CD4-positive, alpha-beta T cell (primary cell): ENCODE results near the gene PSMB10. TPM values are rescaled to one million over a fixed set of nuclear protein-coding genes. Genes with fewer than 3 reads are reported as not detected.
A peak's percentile ranks its signal among the peaks of the same experiment; 100 is the strongest.

Experiments used
- ATAC-seq: fragments of 200-7000 bp; cut with Tn5 transposase; one replicate; pipeline ENCODE4 v1.10.0; 2022; ENCODE audit warnings: mild to moderate bottlenecking; ENCODE audit not compliant: poor library complexity
- CTCF ChIA-PET: fragments of 350-600 bp; sonication (Branson Sonifier 250); formaldehyde crosslinking; loops from one replicate; lab custom pipeline; 2021; ENCODE audit warnings: antibody characterized with exemption, inconsistent platforms; lab: Charles Lee
- POLR2A ChIA-PET: fragments of 350-600 bp; sonication (Branson Sonifier 250); formaldehyde crosslinking; loops from one replicate; lab custom pipeline; 2021; ENCODE audit warnings: antibody characterized with exemption, inconsistent platforms; lab: Charles Lee
- DNase-seq, 14 experiments: peaks; one replicate each; pipeline ENCODE4 v3.0.0-alpha.2; 2013 to 2020; ENCODE audit warnings: mixed read lengths in 2 of 14
- H3K27ac ChIP-seq, 2 donors: one replicate each; pipeline versions ENCODE4 v1.5.1 to v1.7.0; 2013; ENCODE audit warnings: low read length in 2 of 2, low read depth in 1 of 2, mild to moderate bottlenecking in 1 of 2
- H3K27me3 ChIP-seq, 2 experiments: 1 replicate in 1 of 2; 2 replicates in 1 of 2; pipeline versions ENCODE4 v1.6.1 to v1.7.0; 2013; ENCODE audit warnings: low read length in 2 of 2, control low read depth in 1 of 2, mild to moderate bottlenecking in 1 of 2, moderate library complexity in 1 of 2; ENCODE audit not compliant: insufficient read depth in 2 of 2, control insufficient read depth in 1 of 2
- H3K36me3 ChIP-seq: one replicate; pipeline ENCODE4 v1.6.1; 2013; ENCODE audit warnings: low read length, control low read depth; ENCODE audit not compliant: insufficient read depth
- H3K4me1 ChIP-seq: one replicate; pipeline ENCODE4 v1.6.1; 2013; ENCODE audit warnings: low read length, control low read depth; ENCODE audit not compliant: insufficient read depth
- H3K4me3 ChIP-seq: one replicate; pipeline ENCODE4 v1.5.1; 2013; ENCODE audit warnings: mild to moderate bottlenecking, low read length, moderate library complexity
- H3K9me3 ChIP-seq, 2 experiments: 1 replicate in 1 of 2; 2 replicates in 1 of 2; pipeline versions ENCODE4 v1.6.1 to v1.7.0; 2013; ENCODE audit warnings: low read length in 2 of 2, mild to moderate bottlenecking in 2 of 2, control low read depth in 1 of 2, moderate library complexity in 1 of 2; ENCODE audit not compliant: control insufficient read depth in 1 of 2, insufficient read depth in 1 of 2
- H3K27ac Mint-ChIP-seq: one replicate; pipeline ENCODE4 v1.8.0; 2020; ENCODE audit warnings: mixed read lengths
- H3K27me3 Mint-ChIP-seq: one replicate; pipeline ENCODE4 v1.8.0; 2021; ENCODE audit warnings: mixed read lengths
- H3K36me3 Mint-ChIP-seq: one replicate; pipeline ENCODE4 v1.8.0; 2021; ENCODE audit warnings: low read depth, mixed read lengths
- H3K4me1 Mint-ChIP-seq: one replicate; pipeline ENCODE4 v1.8.0; 2021; ENCODE audit warnings: low read depth, mixed read lengths
- H3K4me3 Mint-ChIP-seq: one replicate; pipeline ENCODE4 v1.8.0; 2020; ENCODE audit warnings: mild to moderate bottlenecking, mixed read lengths
- H3K9me3 Mint-ChIP-seq: one replicate; pipeline ENCODE4 v1.8.0; 2020; ENCODE audit warnings: mixed read lengths
- intact Hi-C, 2 experiments: fragments of 100-400 bp; cut with DNase I in 1 of 2; cut with micrococcal nuclease in 1 of 2; formaldehyde crosslinking; loops; one replicate each; pipeline versions ENCODE4 v1.15.1 to v1.9.0; 2023 to 2025; cut with DNase I, micrococcal nuclease
- total RNA-seq, 174 experiments: library from RNA in 2 of 174; stranded (reverse) in 2 of 174; gene quantifications; one replicate each; pipeline ENCODE4 v1.2.3 and lab custom pipeline; 2021 to 2026
- TF ChIP-seq, protein P1 (sequence below): fragments of 200-600 bp; IDR thresholded peaks from one replicate; pipeline ENCODE4 v1.8.0; 2022; ENCODE audit warnings: antibody characterized with exemption, mild to moderate bottlenecking

PSMB10 gene
- total RNA-seq, 2 experiments from 2014 or later: 68.7 to 71.6 TPM

DNA sequence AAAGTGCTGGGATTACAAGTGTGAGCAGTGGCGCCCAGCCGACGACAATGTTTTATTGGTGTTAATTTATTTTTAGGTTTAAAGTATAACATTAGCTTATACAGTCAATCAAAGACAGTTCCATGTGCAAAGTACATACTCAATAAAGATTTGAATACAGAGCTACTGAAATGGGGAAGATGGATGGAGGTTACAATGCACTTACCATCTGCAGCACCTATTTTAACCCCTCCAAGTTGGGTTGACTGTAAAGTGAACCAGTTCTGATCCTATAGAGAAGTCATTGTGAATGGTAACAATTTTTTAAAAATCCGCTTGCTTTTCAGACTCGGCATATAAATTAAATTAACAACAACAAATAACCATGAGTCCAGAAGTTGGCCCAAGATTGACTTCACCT, 44.3 kb downstream of the PSMB10 start:
- H3K36me3 ChIP-seq: no peaks in the 10 kb centered on the region
- TF ChIP-seq, protein P1, sequence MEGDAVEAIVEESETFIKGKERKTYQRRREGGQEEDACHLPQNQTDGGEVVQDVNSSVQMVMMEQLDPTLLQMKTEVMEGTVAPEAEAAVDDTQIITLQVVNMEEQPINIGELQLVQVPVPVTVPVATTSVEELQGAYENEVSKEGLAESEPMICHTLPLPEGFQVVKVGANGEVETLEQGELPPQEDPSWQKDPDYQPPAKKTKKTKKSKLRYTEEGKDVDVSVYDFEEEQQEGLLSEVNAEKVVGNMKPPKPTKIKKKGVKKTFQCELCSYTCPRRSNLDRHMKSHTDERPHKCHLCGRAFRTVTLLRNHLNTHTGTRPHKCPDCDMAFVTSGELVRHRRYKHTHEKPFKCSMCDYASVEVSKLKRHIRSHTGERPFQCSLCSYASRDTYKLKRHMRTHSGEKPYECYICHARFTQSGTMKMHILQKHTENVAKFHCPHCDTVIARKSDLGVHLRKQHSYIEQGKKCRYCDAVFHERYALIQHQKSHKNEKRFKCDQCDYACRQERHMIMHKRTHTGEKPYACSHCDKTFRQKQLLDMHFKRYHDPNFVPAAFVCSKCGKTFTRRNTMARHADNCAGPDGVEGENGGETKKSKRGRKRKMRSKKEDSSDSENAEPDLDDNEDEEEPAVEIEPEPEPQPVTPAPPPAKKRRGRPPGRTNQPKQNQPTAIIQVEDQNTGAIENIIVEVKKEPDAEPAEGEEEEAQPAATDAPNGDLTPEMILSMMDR: no peak
- H3K4me1 ChIP-seq: peaks cover 29% of the 10 kb centered on the region
- intact Hi-C loops: loop anchor here (2.0 to 5.0 kb wide), 5 partner anchors 20 to 50 kb away; partner anchors contain the start of genes CENPT (in 1 of the 2), EDC4 (in 1 of the 2), NUTF2 (in 1 of the 2) and PSMB10 (in 1 of the 2)
- POLR2A ChIA-PET: interaction anchor here (0.7 to 2.2 kb wide), 13 partner anchors 9 to 192 kb away, joined by 3 to 16 read pairs (median 4); partner anchors contain the start of genes NFATC3, PSMB10, RANBP10 and TSNAXIP1
- H3K27me3 ChIP-seq: no peaks in the 10 kb centered on the region
- H3K4me1 Mint-ChIP-seq: peaks cover 34% of the 10 kb centered on the region
- peaks cover 15% of the 10 kb centered on the region for H3K36me3 Mint-ChIP-seq
- ATAC-seq (no peak), DNase-seq (no peak)
- H3K9me3 ChIP-seq: no peaks in the 10 kb centered on the region
- peak overlapping the region; percentile 93 for H3K4me3 Mint-ChIP-seq
- H3K27ac Mint-ChIP-seq: peak overlapping the region; percentile 94
- H3K27me3 Mint-ChIP-seq: no peaks in the 10 kb centered on the region
- peak overlapping the region; percentile 83 for H3K4me3 ChIP-seq
- H3K9me3 Mint-ChIP-seq: no peaks in the 10 kb centered on the region
- CTCF ChIA-PET: interaction anchor here (0.9 to 1.7 kb wide), 2 partner anchors 9 to 76 kb away, joined by 4 to 10 read pairs; no protein-coding TSS in a partner anchor
- H3K27ac ChIP-seq: peak overlapping the region in 1 of 2 donors; percentile 13

DNA sequence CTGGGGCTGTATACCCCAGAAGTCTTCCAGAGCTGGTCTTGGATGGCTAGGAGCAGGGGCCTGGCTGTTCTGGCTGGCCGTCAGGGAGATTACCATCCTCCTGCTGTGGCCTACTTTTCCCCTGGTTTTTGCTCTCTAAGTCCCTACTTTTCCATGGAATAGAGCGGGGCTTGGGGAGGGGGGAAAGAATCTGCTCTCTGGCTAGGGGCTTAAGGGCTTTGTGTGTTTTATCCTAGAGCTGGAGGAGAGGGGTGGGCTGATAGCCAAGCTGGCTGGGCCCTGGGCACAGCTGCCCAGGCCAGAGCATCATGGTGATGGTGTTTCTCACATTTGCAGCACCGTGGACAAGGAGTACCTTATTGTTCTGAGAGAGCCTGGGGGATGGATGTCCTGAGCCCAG, 48.3 kb downstream of the PSMB10 start:
- Histone ChIP-seq H3K27ac (no peak overlapping the region), H3K36me3 (peaks cover 28% of the 10 kb centered on the region), H3K4me3 (no peak overlapping the region), H3K4me1 (peaks cover under 1% of the 10 kb centered on the region), H3K27me3 (no peaks in the 10 kb centered on the region), H3K9me3 (no peaks in the 10 kb centered on the region)
- CTCF ChIA-PET: interaction anchor here (1.0 to 2.4 kb wide), 2 partner anchors 72 kb away, joined by 4 to 6 read pairs; no protein-coding TSS in a partner anchor
- intact Hi-C loops: no loop called here
- DNase-seq: no peak
- Mint-ChIP-seq H3K36me3 (peaks cover 34% of the 10 kb centered on the region), H3K27ac (no peak overlapping the region), H3K4me1 (peaks cover 8% of the 10 kb centered on the region), H3K4me3 (no peak overlapping the region), H3K27me3 (no peaks in the 10 kb centered on the region), H3K9me3 (no peaks in the 10 kb centered on the region)
- no peak for ATAC-seq
- TF ChIP-seq, protein P1: no peak
- POLR2A ChIA-PET: no interaction called here

DNA sequence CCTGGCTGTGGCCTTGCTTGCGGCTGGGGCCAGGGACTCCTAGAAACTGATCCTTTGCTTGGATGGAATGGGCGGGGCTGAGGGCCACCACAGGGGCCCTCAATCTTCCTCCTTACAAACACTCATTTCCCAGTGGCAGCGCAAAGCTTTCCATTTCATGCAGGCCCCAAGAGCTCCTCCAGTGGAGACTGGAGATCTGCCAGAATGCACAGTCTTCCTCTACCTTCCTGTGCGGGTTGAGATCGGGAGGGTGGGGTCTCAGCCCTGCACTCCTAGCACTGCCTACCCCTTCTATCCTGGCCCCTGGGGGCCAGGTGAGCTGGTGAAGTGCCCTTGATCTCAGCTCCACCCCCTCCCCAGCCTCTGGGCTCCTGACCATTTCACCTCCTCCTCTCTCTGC, 50.3 kb downstream of the PSMB10 start:
- H3K4me3 ChIP-seq: no peak overlapping the region
- H3K36me3 ChIP-seq: peaks cover 48% of the 10 kb centered on the region
- no peaks in the 10 kb centered on the region for H3K9me3 Mint-ChIP-seq
- H3K27ac Mint-ChIP-seq: no peak overlapping the region
- TF ChIP-seq, protein P1: no peak
- H3K4me3 Mint-ChIP-seq: no peak overlapping the region
- DNase-seq: no peak
- no peaks in the 10 kb centered on the region for H3K9me3 ChIP-seq
- intact Hi-C loops: no loop called here
- ChIA-PET CTCF (interaction anchor here (1.2 kb wide), 1 partner anchor 70 kb away, joined by 5 read pairs; no protein-coding TSS in a partner anchor), POLR2A (interaction anchor here (0.9 to 1.4 kb wide), 3 partner anchors 10 to 97 kb away, joined by 3 to 4 read pairs (median 4); no protein-coding TSS in a partner anchor)
- no peak overlapping the region for H3K27ac ChIP-seq
- H3K4me1 ChIP-seq: no peaks in the 10 kb centered on the region
- H3K4me1 Mint-ChIP-seq: no peaks in the 10 kb centered on the region
- peaks cover 48% of the 10 kb centered on the region for H3K36me3 Mint-ChIP-seq
- H3K27me3 Mint-ChIP-seq: no peaks in the 10 kb centered on the region
- no peak for ATAC-seq
- H3K27me3 ChIP-seq: no peaks in the 10 kb centered on the region
